Vagina (tissue), 2 donors: ENCODE measurements around the gene MYO1E.

ENCODE experiments used
- CTCF ChIP-seq, 3 experiments: fragments of 450-650 bp in 2 of 3; fragments of 200-600 bp in 1 of 3; sonication (generic) in 1 of 3; IDR thresholded peaks; one replicate each; pipeline ENCODE4 v1.5.1; 2017 to 2019; ENCODE audit warnings: antibody characterized with exemption in 3 of 3, mild to moderate bottlenecking in 2 of 3, moderate library complexity in 2 of 3
- POLR2A ChIP-seq, 2 donors: fragments of 450-650 bp; IDR thresholded peaks; one replicate each; pipeline ENCODE4 v1.6.1; 2017; ENCODE audit warnings: antibody characterized with exemption in 2 of 2, mild to moderate bottlenecking in 2 of 2, moderate library complexity in 2 of 2
- POLR2AphosphoS5 ChIP-seq, 2 donors: sonication (generic); formaldehyde crosslinking; IDR thresholded peaks; one replicate each; pipeline ENCODE4 v1.9.0; 2017; ENCODE audit warnings: antibody characterized with exemption in 2 of 2, mild to moderate bottlenecking in 2 of 2, low read depth in 1 of 2; ENCODE audit not compliant: insufficient read depth in 1 of 2

GRCh38 chr15:59273234-59273633 lies 99.4 kb downstream of the MYO1E start:
- TF ChIP-seq CTCF (IDR thresholded peaks at IDR 0.05), result no peak
- no peak for TF ChIP-seq POLR2A (IDR thresholded peaks at IDR 0.05)
- TF ChIP-seq POLR2AphosphoS5 (IDR thresholded peaks at IDR 0.05; ENCODE audit: insufficient read depth in 1 of 2, low read depth in 1 of 2), result no peak
